Inflammatory macrophage treated with lipopolysaccharide for 4 hours (primary cell): ENCODE data around the gene SLC17A5.
"Not testable (repeated sequence)": the region's sequence is repeated elsewhere in the genome, so short reads cannot be mapped to it uniquely, and the experiment has no call there.

Experiments used
- DNase-seq: peaks from one replicate; pipeline ENCODE4 v3.0.0-alpha.2; 2020

SLC17A5 gene

GRCh38 chr6:73565767-73566485 is 87.9 kb downstream of the SLC17A5 start:
- no peak for DNase-seq

- no peak for DNase-seq
These were observed 89.0 kb downstream of the SLC17A5 start for GRCh38 chr6:73564578-73565345.

DNA sequence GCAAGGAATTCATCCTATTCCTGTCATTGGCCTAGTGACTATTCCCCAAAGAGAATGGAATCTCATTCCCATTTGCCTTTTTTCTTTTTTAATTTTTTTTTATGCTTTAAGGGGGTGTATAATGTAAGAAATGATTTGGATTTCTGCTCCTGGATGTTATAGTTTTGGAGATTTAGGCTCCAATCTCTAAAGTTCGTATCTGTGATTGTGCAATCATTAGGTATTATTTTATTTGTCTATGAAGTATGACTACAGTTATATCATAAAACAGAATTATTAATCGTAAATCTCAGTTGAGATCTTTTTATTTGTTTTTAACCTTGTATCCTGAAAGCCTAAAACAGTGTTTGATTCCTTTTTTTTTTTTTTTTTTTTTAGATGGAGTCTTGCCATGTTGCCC is 91.2 kb downstream of the SLC17A5 start:
- DNase-seq, result no peak

DNA sequence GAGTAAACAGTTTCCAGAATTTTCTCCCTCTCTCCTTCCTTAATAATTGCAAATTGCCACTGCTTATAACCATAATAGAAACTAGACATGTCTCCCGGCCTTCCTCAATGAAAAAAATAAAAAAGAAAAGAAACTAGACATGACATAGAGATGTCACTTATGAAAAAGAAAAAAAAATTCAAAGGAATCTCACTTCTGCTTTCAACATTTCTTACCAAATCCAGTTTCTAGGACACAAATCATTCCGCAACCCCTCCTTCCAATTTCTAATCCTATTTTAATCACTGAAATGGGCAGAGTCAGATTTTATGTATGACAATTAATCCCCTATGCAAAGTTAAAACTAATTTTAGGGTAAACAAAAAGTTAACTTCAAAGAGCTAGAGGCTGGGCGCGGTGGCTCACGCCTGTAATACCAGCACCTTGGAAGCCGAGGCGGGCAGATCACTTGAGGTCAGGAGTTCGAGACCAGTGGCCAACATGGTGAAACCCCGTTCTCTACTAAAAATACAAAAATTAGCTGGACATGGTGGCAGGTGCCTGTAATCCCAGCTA is 92.9 kb downstream of the SLC17A5 start:
- DNase-seq, result peak; percentile 89

- peak; percentile 33 for DNase-seq
These were observed 93.5 kb downstream of the SLC17A5 start for GRCh38 chr6:73560182-73560732.

- not testable (repeated sequence) for DNase-seq
These were observed 94.4 kb downstream of the SLC17A5 start for GRCh38 chr6:73559399-73559794.

DNA sequence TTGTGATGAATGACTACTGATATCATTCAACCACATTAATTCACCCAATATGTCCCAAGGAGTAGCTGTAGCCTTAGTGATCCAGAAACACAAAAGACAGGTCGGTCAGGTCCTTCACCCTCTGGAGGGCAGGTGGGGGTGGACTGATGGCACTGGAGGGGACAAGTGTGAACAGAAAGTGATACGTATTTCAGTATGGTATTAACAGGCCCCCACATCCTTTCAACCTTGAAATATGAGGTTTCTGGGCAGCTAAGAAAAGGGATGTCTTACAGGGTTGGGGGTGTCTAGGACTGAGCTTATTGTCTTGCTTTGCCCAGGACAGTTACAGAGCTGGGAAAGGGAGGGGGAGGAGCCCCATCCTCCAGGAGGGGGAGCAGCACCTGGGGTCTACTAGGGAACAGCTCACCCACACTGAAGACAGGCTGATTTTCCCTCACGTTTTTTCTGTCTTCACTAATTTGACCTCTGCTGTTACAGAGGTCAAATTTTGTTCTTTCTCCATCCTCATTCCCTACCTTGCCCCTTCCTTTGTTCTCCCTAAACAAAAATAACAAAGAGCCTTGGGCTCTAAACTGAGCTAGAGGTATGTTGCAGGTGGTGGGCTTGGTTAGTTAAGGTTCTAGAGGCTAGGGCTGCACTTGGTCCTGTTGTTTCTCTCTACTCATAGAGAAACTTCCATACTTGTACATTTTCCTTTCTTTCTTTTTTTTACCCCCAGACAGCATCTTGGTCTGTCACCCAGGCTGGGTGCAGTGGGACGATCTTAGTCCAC is 95.0 kb downstream of the SLC17A5 start:
- DNase-seq, result no peak

- no peak for DNase-seq
These were observed 97.0 kb downstream of the SLC17A5 start for GRCh38 chr6:73556836-73557235.

GRCh38 chr6:73555380-73555949 is 98.3 kb downstream of the SLC17A5 start:
- DNase-seq, result not testable (repeated sequence)

- DNase-seq, result not testable (repeated sequence)
These were observed 102.7 kb downstream of the SLC17A5 start for GRCh38 chr6:73551115-73551514.

DNA sequence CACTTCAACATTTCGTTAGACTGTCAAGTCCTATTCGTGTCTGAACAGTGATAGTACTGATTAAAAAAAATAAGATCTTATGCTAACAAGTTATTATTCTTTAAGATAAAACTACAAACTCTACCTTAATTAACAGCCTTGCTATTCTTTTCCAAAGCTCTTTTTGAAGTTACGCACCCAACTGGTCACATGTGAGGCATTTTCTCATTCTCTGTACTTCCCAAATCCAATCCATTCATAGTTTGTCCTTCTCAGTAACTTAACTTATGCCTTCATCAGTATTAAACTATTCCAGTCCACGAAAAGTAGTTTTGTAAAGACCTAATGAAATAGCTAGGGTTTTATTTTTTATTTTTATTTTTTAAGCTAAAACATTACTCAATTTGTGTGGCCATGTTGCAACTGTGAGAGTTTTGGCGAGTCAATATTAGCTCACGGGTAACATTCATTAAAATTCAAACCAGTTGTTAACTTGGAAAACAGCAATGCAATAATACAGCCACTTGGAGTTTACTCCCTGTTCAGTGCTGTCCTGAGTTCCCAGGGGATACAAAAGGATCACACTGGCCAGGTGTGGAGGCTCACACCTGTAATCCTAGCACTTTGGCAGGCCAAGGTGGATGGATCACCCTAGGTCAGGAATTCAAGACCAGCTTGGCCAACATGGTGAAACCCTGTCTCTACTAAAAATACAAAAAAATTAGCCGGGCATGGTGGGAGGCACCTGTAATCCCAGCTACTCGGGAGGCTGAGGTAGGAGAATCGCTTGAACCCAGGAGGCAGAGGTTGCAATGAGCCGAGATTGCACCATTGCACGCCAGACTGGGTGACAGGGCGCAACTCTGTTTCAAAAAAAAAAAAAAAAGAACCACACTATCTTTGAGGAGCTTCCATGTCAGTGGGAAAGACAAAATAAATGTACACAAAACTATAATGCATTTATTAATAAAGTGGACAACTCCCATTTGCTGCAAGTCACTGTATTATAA is 105.0 kb downstream of the SLC17A5 start:
- peak; percentile 13 for DNase-seq

GRCh38 chr6:73547036-73547435 is 106.8 kb downstream of the SLC17A5 start:
- peak; percentile 13 for DNase-seq
